Body of pancreas (tissue), 4 donors: ENCODE results near the gene TSPAN6. TPM values are rescaled to one million over a fixed set of nuclear protein-coding genes. Genes with fewer than 3 reads are reported as not detected.
A peak's percentile ranks its signal among the peaks of the same experiment; 100 is the strongest.

Source experiments
- ATAC-seq: fragments of 150-250 bp; one replicate; pipeline ENCODE4 v1.9.1; 2016
- DNase-seq, 4 donors: peaks; one replicate each; pipeline ENCODE4 v3.0.0-alpha.2; 2019
- H3K27ac ChIP-seq, 4 donors: fragments of 200-600 bp; sonication (generic); 1 replicate in 3 of 4; 2 replicates in 1 of 4; pipeline versions ENCODE4 v1.5.1 to v1.6.1; 2016 to 2019; ENCODE audit warnings: mild to moderate bottlenecking in 1 of 4, mixed read lengths in 1 of 4, moderate library complexity in 1 of 4
- H3K27me3 ChIP-seq, 2 donors: fragments of 200-600 bp; sonication (generic); one replicate each; pipeline ENCODE4 v1.6.0; 2016; ENCODE audit warnings: mild to moderate bottlenecking in 1 of 2
- H3K36me3 ChIP-seq, 2 donors: fragments of 200-600 bp; sonication (generic); replicated peaks in 1 of 2; 2 replicates each; pipeline ENCODE4 v1.5.1; 2016; ENCODE audit warnings: low read depth in 2 of 2; ENCODE audit not compliant: insufficient read depth in 1 of 2
- H3K4me1 ChIP-seq: fragments of 200-600 bp; sonication (generic); one replicate; pipeline ENCODE4 v1.6.0; 2016
- H3K4me3 ChIP-seq, 2 donors: fragments of 200-600 bp; sonication (generic); 1 replicate in 1 of 2; 2 replicates in 1 of 2; pipeline ENCODE4 v1.5.1; 2016 to 2019
- H3K9me3 ChIP-seq, 3 donors: fragments of 200-600 bp; sonication (generic); 1 replicate in 2 of 3; 2 replicates in 1 of 3; pipeline ENCODE4 v1.5.1; 2016
- CTCF ChIP-seq, 7 experiments: fragments of 450-650 bp in 4 of 7; fragments of 200-600 bp in 3 of 7; sonication (generic) in 3 of 7; IDR thresholded peaks; one replicate each; pipeline ENCODE4 v1.5.1; 2016 to 2019; ENCODE audit warnings: antibody characterized with exemption in 7 of 7
- POLR2A ChIP-seq, 3 donors: fragments of 450-650 bp; IDR thresholded peaks; one replicate each; pipeline ENCODE4 v1.6.1; 2016; ENCODE audit warnings: antibody characterized with exemption in 3 of 3, mild to moderate bottlenecking in 2 of 3
- WGBS, 2 donors: methylation state at CpG; one replicate each; pipeline ENCODE4 v1.1.5; 2017; 5-methylcytosine and 5-hydroxymethylcytosine counted together
- intact Hi-C: fragments of 100-400 bp; cut with DNase I; formaldehyde crosslinking; loops from one replicate; pipeline ENCODE4 v1.15.1; 2023
- total RNA-seq, 2 donors: library from RNA; depleted of rRNA; stranded (reverse); fragments of >200 nt; gene quantifications; one replicate each; pipeline ENCODE4 v1.1.0, GENCODE V29; 2016

TSPAN6 gene
- total RNA-seq, 2 donors from 2014 or later = 8.2 to 19.2 TPM

GRCh38 chrX:100635989-100636320 is 651 bp downstream of the TSPAN6 start:
- 1 to 10% methylated on average over 2 to 5 of the region's 8 CpGs for WGBS, 2 donors
- H3K36me3 ChIP-seq = no peaks in the 10 kb centered on the region
- H3K9me3 ChIP-seq = no peaks in the 10 kb centered on the region
- H3K4me1 ChIP-seq = peaks cover 7% of the 10 kb centered on the region
- H3K27ac ChIP-seq = peak overlapping the region in 3 of 4 donors; percentile 63 to 69 (median 64)
- ATAC-seq (peak; percentile 32), DNase-seq (no peak)
- no peaks in the 10 kb centered on the region for H3K27me3 ChIP-seq
- H3K4me3 ChIP-seq = peak overlapping the region; percentile 51 to 52
- intact Hi-C loops = no loop called here
- TF ChIP-seq CTCF (IDR thresholded peaks at IDR 0.05) (no peak), POLR2A (IDR thresholded peaks at IDR 0.05) (no peak)

- no peaks in the 10 kb centered on the region for H3K36me3 ChIP-seq
- H3K9me3 ChIP-seq = no peaks in the 10 kb centered on the region
- H3K4me3 ChIP-seq = no peak overlapping the region
- H3K27ac ChIP-seq = no peak overlapping the region
- no peak for TF ChIP-seq POLR2A (IDR thresholded peaks at IDR 0.05)
- no peak for TF ChIP-seq CTCF (IDR thresholded peaks at IDR 0.05)
- peaks cover 7% of the 10 kb centered on the region for H3K4me1 ChIP-seq
- intact Hi-C loops = no loop called here
- no peak for DNase-seq
- H3K27me3 ChIP-seq = no peaks in the 10 kb centered on the region
- WGBS, 2 donors = 67% methylated on average over 5 of the region's 5 CpGs
- no peak for ATAC-seq
These were observed 1.6 kb downstream of the TSPAN6 start for GRCh38 chrX:100635040-100635439.

GRCh38 chrX:100625985-100626491 is 10.6 kb downstream of the TSPAN6 start:
- no peaks in the 10 kb centered on the region for H3K36me3 ChIP-seq
- ATAC-seq (no peak), DNase-seq (no peak)
- no peak for TF ChIP-seq CTCF (IDR thresholded peaks at IDR 0.05)
- no peak for TF ChIP-seq POLR2A (IDR thresholded peaks at IDR 0.05)
- 70 to 79% methylated on average over 5 of the region's 5 CpGs for WGBS, 2 donors
- H3K4me1 ChIP-seq = no peaks in the 10 kb centered on the region
- no peak overlapping the region for H3K27ac ChIP-seq
- intact Hi-C loops = no loop called here
- no peaks in the 10 kb centered on the region for H3K27me3 ChIP-seq
- no peaks in the 10 kb centered on the region for H3K9me3 ChIP-seq
- H3K4me3 ChIP-seq = no peak overlapping the region

GRCh38 chrX:100623001-100623400 is 13.6 kb downstream of the TSPAN6 start:
- no peak for DNase-seq
- H3K27me3 ChIP-seq = no peaks in the 10 kb centered on the region
- no peaks in the 10 kb centered on the region for H3K36me3 ChIP-seq
- no peak overlapping the region for H3K27ac ChIP-seq
- 75 to 86% methylated on average over 4 of the region's 4 CpGs for WGBS, 2 donors
- H3K9me3 ChIP-seq = no peaks in the 10 kb centered on the region
- H3K4me3 ChIP-seq = no peak overlapping the region
- ATAC-seq = no peak
- no peaks in the 10 kb centered on the region for H3K4me1 ChIP-seq
- no peak for TF ChIP-seq POLR2A (IDR thresholded peaks at IDR 0.05)
- TF ChIP-seq CTCF (IDR thresholded peaks at IDR 0.05) = no peak
- intact Hi-C loops = no loop called here

GRCh38 chrX:100615005-100615404 is 21.6 kb downstream of the TSPAN6 start:
- 0 to 13% methylated on average over 1 to 3 of the region's 3 CpGs for WGBS, 2 donors
- H3K36me3 ChIP-seq = no peaks in the 10 kb centered on the region
- no peaks in the 10 kb centered on the region for H3K4me1 ChIP-seq
- TF ChIP-seq POLR2A (IDR thresholded peaks at IDR 0.05) = no peak
- TF ChIP-seq CTCF (IDR thresholded peaks at IDR 0.05) = peak; percentile 13 to 55 (median 44)
- H3K27ac ChIP-seq = no peak overlapping the region
- no peaks in the 10 kb centered on the region for H3K9me3 ChIP-seq
- no peak overlapping the region for H3K4me3 ChIP-seq
- DNase-seq (peak in 3 of 4 donors; percentile 20 to 26 (median 24)), ATAC-seq (peak; percentile 67)
- no peaks in the 10 kb centered on the region for H3K27me3 ChIP-seq
- intact Hi-C loops = no loop called here
